Hepatocyte (in vitro differentiated cells): ENCODE results near the gene OCA2. TPM values are rescaled to one million over a fixed set of nuclear protein-coding genes. Genes with fewer than 3 reads are reported as not detected.

Experiments used
- DNase-seq: peaks from one replicate; pipeline ENCODE4 v3.0.0-alpha.2; 2016; ENCODE audit warnings: low spot score
- H2AFZ ChIP-seq: fragments of 200-600 bp; sonication (generic); 2 replicates; pipeline ENCODE4 v1.6.0; 2016; ENCODE audit warnings: antibody characterized with exemption, mild to moderate bottlenecking
- H3K27ac ChIP-seq: fragments of 200-600 bp; sonication (generic); 2 replicates; pipeline ENCODE4 v1.5.1; 2016; ENCODE audit warnings: mild to moderate bottlenecking
- H3K27me3 ChIP-seq: fragments of 200-600 bp; sonication (generic); 2 replicates; pipeline ENCODE4 v1.6.1; 2016
- H3K36me3 ChIP-seq: fragments of 200-600 bp; sonication (generic); replicated peaks from 2 replicates; pipeline ENCODE4 v1.5.1; 2016; ENCODE audit warnings: low read depth; ENCODE audit not compliant: insufficient read depth
- H3K4me1 ChIP-seq: fragments of 200-600 bp; sonication (generic); 2 replicates; pipeline ENCODE4 v1.5.1; 2016; ENCODE audit warnings: mild to moderate bottlenecking, moderate library complexity; ENCODE audit not compliant: insufficient read depth
- H3K4me2 ChIP-seq: fragments of 200-600 bp; sonication (generic); 2 replicates; pipeline ENCODE4 v1.6.0; 2016
- H3K4me3 ChIP-seq: fragments of 200-600 bp; sonication (generic); 2 replicates; pipeline ENCODE4 v1.5.1; 2016; ENCODE audit warnings: mild to moderate bottlenecking
- H3K79me2 ChIP-seq: fragments of 200-600 bp; sonication (generic); 2 replicates; pipeline ENCODE4 v1.6.0; 2017; ENCODE audit warnings: mild to moderate bottlenecking
- H3K9me2 ChIP-seq: fragments of 200-600 bp; sonication (generic); replicated peaks from 2 replicates; pipeline ENCODE4 v1.6.0; 2017; ENCODE audit warnings: mild to moderate bottlenecking; ENCODE audit not compliant: insufficient read depth
- H3K9me3 ChIP-seq: fragments of 200-600 bp; sonication (generic); 2 replicates; pipeline ENCODE4 v1.5.1; 2016; ENCODE audit warnings: low read depth, mild to moderate bottlenecking
- H4K20me1 ChIP-seq: fragments of 200-600 bp; sonication (generic); 2 replicates; pipeline ENCODE4 v1.6.0; 2016; ENCODE audit warnings: mild to moderate bottlenecking; ENCODE audit not compliant: insufficient read depth, poor library complexity, severe bottlenecking
- EZH2 ChIP-seq: fragments of 200-600 bp; sonication (generic); IDR thresholded peaks from 2 replicates; pipeline ENCODE4 v1.6.1; 2016; ENCODE audit warnings: antibody characterized with exemption, mild to moderate bottlenecking, borderline replicate concordance
- EZH2phosphoT487 ChIP-seq: fragments of 200-600 bp; sonication (generic); IDR thresholded peaks from one replicate; pipeline ENCODE4 v1.6.1; 2018; ENCODE audit warnings: antibody characterized with exemption, mild to moderate bottlenecking, low read depth, moderate library complexity; ENCODE audit not compliant: unreplicated experiment, severe bottlenecking
- WGBS: methylation state at CpG from one replicate; pipeline ENCODE4 v1.1.6; 2016; ENCODE audit warnings: low lambda C conversion rate; ENCODE audit errors: missing lambda C conversion rate; 5-methylcytosine and 5-hydroxymethylcytosine counted together
- polyA plus RNA-seq: library from polyadenylated mRNA; unstranded; fragments of >200 nt; fragmentation: Nextera tagmentation; extraction: Ambion mirVana; gene quantifications from 2 replicates; pipeline ENCODE4 v1.2.1, GENCODE V29; 2016
- total RNA-seq: library from RNA; depleted of rRNA; stranded (reverse); fragments of >200 nt; gene quantifications from 2 replicates; pipeline ENCODE4 v1.2.3, GENCODE V29; 2014
- TF ChIP-seq, protein P1 (sequence below): fragments of 200-600 bp; sonication (generic); IDR thresholded peaks from 2 replicates; pipeline ENCODE4 v1.5.1; 2016; ENCODE audit warnings: antibody characterized with exemption, mild to moderate bottlenecking; ENCODE audit not compliant: poor library complexity

Gene OCA2
- total and polyA plus RNA-seq, 2 experiments from 2014 or later = 25.1 to 27.7 TPM

GRCh38 chr15:28094732-28095521, 4.2 kb downstream of the OCA2 start:
- WGBS = 3% methylated on average over 26 of the region's 76 CpGs
- peak overlapping the region; percentile 93 for H3K4me2 ChIP-seq
- peak overlapping the region; percentile 10 for H3K4me3 ChIP-seq
- TF ChIP-seq EZH2phosphoT487 (no peak), EZH2 (peak; percentile 68)
- no peaks in the 10 kb centered on the region for H3K79me2 ChIP-seq
- DNase-seq = peak; percentile 46
- H4K20me1 ChIP-seq = no peaks in the 10 kb centered on the region
- H3K4me1 ChIP-seq = peaks cover 29% of the 10 kb centered on the region
- no peak overlapping the region for H3K27ac ChIP-seq
- no peaks in the 10 kb centered on the region for H3K9me3 ChIP-seq
- no peaks in the 10 kb centered on the region for H3K9me2 ChIP-seq
- H3K27me3 ChIP-seq = peaks cover 53% of the 10 kb centered on the region
- H3K36me3 ChIP-seq = no peaks in the 10 kb centered on the region
- peak overlapping the region; percentile 43 for H2AFZ ChIP-seq

GRCh38 chr15:28093752-28094535, 5.2 kb downstream of the OCA2 start:
- WGBS = 67% methylated on average over 19 of the region's 20 CpGs
- Histone ChIP-seq H3K36me3 (no peaks in the 10 kb centered on the region), H3K4me1 (peaks cover 24% of the 10 kb centered on the region), H3K4me3 (no peak overlapping the region), H3K9me3 (no peaks in the 10 kb centered on the region), H3K79me2 (no peaks in the 10 kb centered on the region), H3K27ac (no peak overlapping the region), H2AFZ (no peak overlapping the region), H3K4me2 (peak overlapping the region; percentile 93), H3K27me3 (peaks cover 50% of the 10 kb centered on the region), H4K20me1 (no peaks in the 10 kb centered on the region), H3K9me2 (no peaks in the 10 kb centered on the region)
- DNase-seq = no peak
- TF ChIP-seq EZH2 (no peak), EZH2phosphoT487 (no peak)
- TF ChIP-seq, protein P1, sequence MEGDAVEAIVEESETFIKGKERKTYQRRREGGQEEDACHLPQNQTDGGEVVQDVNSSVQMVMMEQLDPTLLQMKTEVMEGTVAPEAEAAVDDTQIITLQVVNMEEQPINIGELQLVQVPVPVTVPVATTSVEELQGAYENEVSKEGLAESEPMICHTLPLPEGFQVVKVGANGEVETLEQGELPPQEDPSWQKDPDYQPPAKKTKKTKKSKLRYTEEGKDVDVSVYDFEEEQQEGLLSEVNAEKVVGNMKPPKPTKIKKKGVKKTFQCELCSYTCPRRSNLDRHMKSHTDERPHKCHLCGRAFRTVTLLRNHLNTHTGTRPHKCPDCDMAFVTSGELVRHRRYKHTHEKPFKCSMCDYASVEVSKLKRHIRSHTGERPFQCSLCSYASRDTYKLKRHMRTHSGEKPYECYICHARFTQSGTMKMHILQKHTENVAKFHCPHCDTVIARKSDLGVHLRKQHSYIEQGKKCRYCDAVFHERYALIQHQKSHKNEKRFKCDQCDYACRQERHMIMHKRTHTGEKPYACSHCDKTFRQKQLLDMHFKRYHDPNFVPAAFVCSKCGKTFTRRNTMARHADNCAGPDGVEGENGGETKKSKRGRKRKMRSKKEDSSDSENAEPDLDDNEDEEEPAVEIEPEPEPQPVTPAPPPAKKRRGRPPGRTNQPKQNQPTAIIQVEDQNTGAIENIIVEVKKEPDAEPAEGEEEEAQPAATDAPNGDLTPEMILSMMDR = no peak

- Histone ChIP-seq H3K9me3 (no peaks in the 10 kb centered on the region), H3K27me3 (peaks cover 27% of the 10 kb centered on the region), H3K4me3 (no peak overlapping the region), H3K4me2 (no peak overlapping the region), H3K4me1 (peaks cover 15% of the 10 kb centered on the region), H3K79me2 (no peaks in the 10 kb centered on the region), H2AFZ (no peak overlapping the region), H3K27ac (no peak overlapping the region), H4K20me1 (no peaks in the 10 kb centered on the region), H3K36me3 (no peaks in the 10 kb centered on the region), H3K9me2 (no peaks in the 10 kb centered on the region)
- TF ChIP-seq, protein P1 = no peak
- no peak for TF ChIP-seq EZH2
- no peak for DNase-seq
- WGBS = 94% methylated on average over 2 of the region's 2 CpGs
These were observed 7.8 kb downstream of the OCA2 start for GRCh38 chr15:28091313-28091712.

GRCh38 chr15:28086175-28086703, 12.9 kb downstream of the OCA2 start:
- DNase-seq = peak; percentile 80
- H2AFZ ChIP-seq = no peak overlapping the region

More at GRCh38 chr15:28086175-28086703, 12.9 kb downstream of the OCA2 start:
- H3K36me3 ChIP-seq = no peaks in the 10 kb centered on the region
- no peaks in the 10 kb centered on the region for H3K9me3 ChIP-seq
- no peak overlapping the region for H3K27ac ChIP-seq
- H3K4me3 ChIP-seq = no peak overlapping the region
- peaks cover 11% of the 10 kb centered on the region for H3K4me1 ChIP-seq
- no peaks in the 10 kb centered on the region for H4K20me1 ChIP-seq
- H3K79me2 ChIP-seq = no peaks in the 10 kb centered on the region
- 23% methylated on average over 2 of the region's 2 CpGs for WGBS
- no peaks in the 10 kb centered on the region for H3K9me2 ChIP-seq
- TF ChIP-seq, protein P1 = peak; percentile 45
- TF ChIP-seq EZH2 = no peak
- no peaks in the 10 kb centered on the region for H3K27me3 ChIP-seq
- H3K4me2 ChIP-seq = no peak overlapping the region
